K562 (cell line): ENCODE data around the gene CHRNB1. TPM values are rescaled to one million over a fixed set of nuclear protein-coding genes. Genes with fewer than 3 reads are reported as not detected.

ENCODE experiments used
- FOSL1 ChIP-seq: fragments of 200-800 bp; sonication (Bioruptor generic); conservative IDR thresholded peaks from 2 replicates; pipeline ENCODE4 v1.6.1; 2016; ENCODE audit warnings: missing genetic modification characterization, missing compliant biosample characterization
- HDAC8 ChIP-seq: fragments of 450-650 bp; IDR thresholded peaks from 2 replicates; pipeline ENCODE4 v1.6.1; 2016; ENCODE audit warnings: mild to moderate bottlenecking, missing genetic modification characterization, moderate library complexity, missing compliant biosample characterization
- JUNB ChIP-seq: fragments of 450-650 bp; formaldehyde crosslinking; conservative IDR thresholded peaks from 2 replicates; pipeline ENCODE4 v1.4.0; 2020; ENCODE audit warnings: mild to moderate bottlenecking
- MBD2 ChIP-seq: sonication (generic); IDR thresholded peaks from 2 replicates; pipeline ENCODE4 v1.6.1; 2016; ENCODE audit warnings: low read depth, borderline replicate concordance
- RBM34 ChIP-seq: fragments of 200-400 bp; formaldehyde crosslinking; IDR thresholded peaks from 2 replicates; pipeline ENCODE4 v1.6.1; 2018; ENCODE audit warnings: low read length, borderline replicate concordance; ENCODE audit not compliant: insufficient read depth
- SNRNP70 ChIP-seq: fragments of 200-400 bp; formaldehyde crosslinking; optimal IDR thresholded peaks from 2 replicates; pipeline ENCODE3; 2017; ENCODE audit warnings: low read depth, low read length
- TBL1XR1 ChIP-seq, 2 experiments: IDR thresholded peaks; 2 replicates each; pipeline ENCODE4 v1.6.1; 2012; ENCODE audit warnings: improper control_type of control experiment in 2 of 2, low read length in 2 of 2, mild to moderate bottlenecking in 1 of 2
- YBX1 ChIP-seq: fragments of 450-650 bp; IDR thresholded peaks from 2 replicates; pipeline ENCODE4 v1.7.1; 2016; ENCODE audit warnings: mild to moderate bottlenecking
- polyA plus RNA-seq, 8 experiments: library from polyadenylated mRNA; depleted of rRNA in 4 of 8; stranded (reverse) in 5 of 8; unstranded in 3 of 8; fragments of >200 nt; fragmentation: Nextera tagmentation in 2 of 8; fragmentation: Illumina TruSeq in 1 of 8; extraction: Ambion mirVana in 2 of 8; extraction: Trizol in 1 of 8; gene quantifications; 2 replicates each; pipeline versions ENCODE4 v1.2.1 to v1.2.3, GENCODE V29; 2011 to 2014; ENCODE audit warnings: inconsistent platforms in 1 of 8, missing spikeins in 1 of 8
- total RNA-seq, 7 experiments: library from RNA; depleted of rRNA in 6 of 7; stranded (reverse); fragments of >200 nt in 6 of 7; fragmentation: Illumina TruSeq in 2 of 7; extraction: Trizol in 2 of 7; gene quantifications; 2 replicates each; pipeline versions ENCODE4 v1.2.1 to v1.2.3, GENCODE V29; 2011 to 2021; ENCODE audit warnings: low replicate concordance in 1 of 7
- TF ChIP-seq, protein P1 (sequence below): sonication (generic); formaldehyde crosslinking; IDR thresholded peaks from 2 replicates; pipeline ENCODE4 v1.8.1; 2023; ENCODE audit warnings: mild to moderate bottlenecking, missing genetic modification reagents
- TF ChIP-seq, protein P2 (sequence below): fragments of 250-450 bp; sonication (Bioruptor Pico); IDR thresholded peaks from 2 replicates; pipeline ENCODE4 v1.8.0; 2022; ENCODE audit warnings: inconsistent platforms
- TF ChIP-seq, protein P3 (sequence below): sonication (generic); formaldehyde crosslinking; IDR thresholded peaks from 2 replicates; pipeline ENCODE4 v1.8.0; 2023; ENCODE audit warnings: mild to moderate bottlenecking, missing genetic modification reagents
- TF ChIP-seq, protein P4 (sequence below): fragments of 450-650 bp; formaldehyde crosslinking; conservative IDR thresholded peaks from 2 replicates; pipeline ENCODE4 v1.4.0; 2022; ENCODE audit warnings: mild to moderate bottlenecking, missing genetic modification characterization
- TF ChIP-seq, protein P5 (sequence below): sonication (generic); formaldehyde crosslinking; IDR thresholded peaks from 2 replicates; pipeline ENCODE4 v1.8.0; 2022; ENCODE audit warnings: mild to moderate bottlenecking, missing genetic modification reagents

The CHRNB1 gene
- total and polyA plus RNA-seq, 9 of the 15 experiments (the other 6 are each of a cell fraction or from before 2014, with no cell fraction given), result 4.7 to 12.3 (median 6.8) TPM

DNA sequence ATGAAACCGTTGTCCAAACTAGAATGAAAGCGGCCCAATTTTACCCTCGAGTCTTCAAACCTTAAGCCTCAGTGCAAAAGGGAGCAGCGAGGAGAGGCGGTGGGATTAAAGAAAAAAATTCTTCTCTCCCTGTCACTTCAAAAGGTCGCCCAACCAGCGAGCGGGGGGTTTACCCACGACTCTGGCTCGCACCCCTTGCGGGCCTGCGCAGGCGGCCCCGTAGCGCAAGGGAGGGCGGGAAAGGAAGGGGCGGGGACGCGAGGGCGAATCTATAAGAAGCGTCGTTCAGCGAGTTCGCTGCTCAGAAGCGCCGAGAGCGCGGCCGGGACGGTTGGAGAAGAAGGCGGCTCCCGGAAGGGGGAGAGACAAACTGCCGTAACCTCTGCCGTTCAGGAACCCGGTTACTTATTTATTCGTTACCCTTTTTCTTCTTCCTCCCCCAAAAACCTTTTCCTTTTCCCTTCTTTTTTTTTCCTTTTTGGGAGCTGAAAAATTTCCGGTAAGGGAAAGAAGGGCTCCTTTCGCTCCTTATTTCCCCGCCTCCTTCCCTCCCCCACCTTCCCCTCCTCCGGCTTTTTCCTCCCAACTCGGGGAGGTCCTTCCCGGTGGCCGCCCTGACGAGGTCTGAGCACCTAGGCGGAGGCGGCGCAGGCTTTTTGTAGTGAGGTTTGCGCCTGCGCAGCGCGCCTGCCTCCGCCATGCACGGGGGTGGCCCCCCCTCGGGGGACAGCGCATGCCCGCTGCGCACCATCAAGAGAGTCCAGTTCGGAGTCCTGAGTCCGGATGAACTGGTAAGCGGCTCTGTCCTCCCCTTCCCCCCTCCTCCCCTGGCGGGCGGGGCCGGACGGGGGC is 39.4 kb downstream of the CHRNB1 start, which contains the start of gene POLR2A (continued):
- TF ChIP-seq, protein P1, sequence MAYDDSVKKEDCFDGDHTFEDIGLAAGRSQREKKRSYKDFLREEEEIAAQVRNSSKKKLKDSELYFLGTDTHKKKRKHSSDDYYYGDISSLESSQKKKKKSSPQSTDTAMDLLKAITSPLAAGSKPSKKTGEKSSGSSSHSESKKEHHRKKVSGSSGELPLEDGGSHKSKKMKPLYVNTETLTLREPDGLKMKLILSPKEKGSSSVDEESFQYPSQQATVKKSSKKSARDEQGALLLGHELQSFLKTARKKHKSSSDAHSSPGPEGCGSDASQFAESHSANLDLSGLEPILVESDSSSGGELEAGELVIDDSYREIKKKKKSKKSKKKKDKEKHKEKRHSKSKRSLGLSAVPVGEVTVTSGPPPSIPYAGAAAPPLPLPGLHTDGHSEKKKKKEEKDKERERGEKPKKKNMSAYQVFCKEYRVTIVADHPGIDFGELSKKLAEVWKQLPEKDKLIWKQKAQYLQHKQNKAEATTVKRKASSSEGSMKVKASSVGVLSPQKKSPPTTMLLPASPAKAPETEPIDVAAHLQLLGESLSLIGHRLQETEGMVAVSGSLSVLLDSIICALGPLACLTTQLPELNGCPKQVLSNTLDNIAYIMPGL (CRISPR knock-in tag), result peak; percentile 29; the same call in 1 of the 2 replicates
- TF ChIP-seq SNRNP70 (no peak), RBM34 (no peak), HDAC8 (tag) (no peak), TBL1XR1 (IDR thresholded peaks at IDR 0.05; ENCODE audit: low read length in 2 of 2) (peak in 1 of 2 experiments; percentile 74; a peak in 1 of 4 replicates), JUNB (no peak), FOSL1 (tag) (peak; percentile 18; the same call in 1 of the 2 replicates), YBX1 (no peak), MBD2 (peak; percentile 90)
- TF ChIP-seq, protein P2, sequence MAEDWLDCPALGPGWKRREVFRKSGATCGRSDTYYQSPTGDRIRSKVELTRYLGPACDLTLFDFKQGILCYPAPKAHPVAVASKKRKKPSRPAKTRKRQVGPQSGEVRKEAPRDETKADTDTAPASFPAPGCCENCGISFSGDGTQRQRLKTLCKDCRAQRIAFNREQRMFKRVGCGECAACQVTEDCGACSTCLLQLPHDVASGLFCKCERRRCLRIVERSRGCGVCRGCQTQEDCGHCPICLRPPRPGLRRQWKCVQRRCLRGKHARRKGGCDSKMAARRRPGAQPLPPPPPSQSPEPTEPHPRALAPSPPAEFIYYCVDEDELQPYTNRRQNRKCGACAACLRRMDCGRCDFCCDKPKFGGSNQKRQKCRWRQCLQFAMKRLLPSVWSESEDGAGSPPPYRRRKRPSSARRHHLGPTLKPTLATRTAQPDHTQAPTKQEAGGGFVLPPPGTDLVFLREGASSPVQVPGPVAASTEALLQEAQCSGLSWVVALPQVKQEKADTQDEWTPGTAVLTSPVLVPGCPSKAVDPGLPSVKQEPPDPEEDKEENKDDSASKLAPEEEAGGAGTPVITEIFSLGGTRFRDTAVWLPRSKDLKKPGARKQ (CRISPR knock-in tag), result no peak
- TF ChIP-seq, protein P3, sequence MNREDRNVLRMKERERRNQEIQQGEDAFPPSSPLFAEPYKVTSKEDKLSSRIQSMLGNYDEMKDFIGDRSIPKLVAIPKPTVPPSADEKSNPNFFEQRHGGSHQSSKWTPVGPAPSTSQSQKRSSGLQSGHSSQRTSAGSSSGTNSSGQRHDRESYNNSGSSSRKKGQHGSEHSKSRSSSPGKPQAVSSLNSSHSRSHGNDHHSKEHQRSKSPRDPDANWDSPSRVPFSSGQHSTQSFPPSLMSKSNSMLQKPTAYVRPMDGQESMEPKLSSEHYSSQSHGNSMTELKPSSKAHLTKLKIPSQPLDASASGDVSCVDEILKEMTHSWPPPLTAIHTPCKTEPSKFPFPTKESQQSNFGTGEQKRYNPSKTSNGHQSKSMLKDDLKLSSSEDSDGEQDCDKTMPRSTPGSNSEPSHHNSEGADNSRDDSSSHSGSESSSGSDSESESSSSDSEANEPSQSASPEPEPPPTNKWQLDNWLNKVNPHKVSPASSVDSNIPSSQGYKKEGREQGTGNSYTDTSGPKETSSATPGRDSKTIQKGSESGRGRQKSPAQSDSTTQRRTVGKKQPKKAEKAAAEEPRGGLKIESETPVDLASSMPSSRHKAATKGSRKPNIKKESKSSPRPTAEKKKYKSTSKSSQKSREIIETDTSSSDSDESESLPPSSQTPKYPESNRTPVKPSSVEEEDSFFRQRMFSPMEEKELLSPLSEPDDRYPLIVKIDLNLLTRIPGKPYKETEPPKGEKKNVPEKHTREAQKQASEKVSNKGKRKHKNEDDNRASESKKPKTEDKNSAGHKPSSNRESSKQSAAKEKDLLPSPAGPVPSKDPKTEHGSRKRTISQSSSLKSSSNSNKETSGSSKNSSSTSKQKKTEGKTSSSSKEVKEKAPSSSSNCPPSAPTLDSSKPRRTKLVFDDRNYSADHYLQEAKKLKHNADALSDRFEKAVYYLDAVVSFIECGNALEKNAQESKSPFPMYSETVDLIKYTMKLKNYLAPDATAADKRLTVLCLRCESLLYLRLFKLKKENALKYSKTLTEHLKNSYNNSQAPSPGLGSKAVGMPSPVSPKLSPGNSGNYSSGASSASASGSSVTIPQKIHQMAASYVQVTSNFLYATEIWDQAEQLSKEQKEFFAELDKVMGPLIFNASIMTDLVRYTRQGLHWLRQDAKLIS (CRISPR knock-in tag), result peak; percentile 92
- TF ChIP-seq, protein P4, sequence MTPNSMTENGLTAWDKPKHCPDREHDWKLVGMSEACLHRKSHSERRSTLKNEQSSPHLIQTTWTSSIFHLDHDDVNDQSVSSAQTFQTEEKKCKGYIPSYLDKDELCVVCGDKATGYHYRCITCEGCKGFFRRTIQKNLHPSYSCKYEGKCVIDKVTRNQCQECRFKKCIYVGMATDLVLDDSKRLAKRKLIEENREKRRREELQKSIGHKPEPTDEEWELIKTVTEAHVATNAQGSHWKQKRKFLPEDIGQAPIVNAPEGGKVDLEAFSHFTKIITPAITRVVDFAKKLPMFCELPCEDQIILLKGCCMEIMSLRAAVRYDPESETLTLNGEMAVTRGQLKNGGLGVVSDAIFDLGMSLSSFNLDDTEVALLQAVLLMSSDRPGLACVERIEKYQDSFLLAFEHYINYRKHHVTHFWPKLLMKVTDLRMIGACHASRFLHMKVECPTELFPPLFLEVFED (CRISPR knock-in tag), result peak; percentile 97
- TF ChIP-seq, protein P5, sequence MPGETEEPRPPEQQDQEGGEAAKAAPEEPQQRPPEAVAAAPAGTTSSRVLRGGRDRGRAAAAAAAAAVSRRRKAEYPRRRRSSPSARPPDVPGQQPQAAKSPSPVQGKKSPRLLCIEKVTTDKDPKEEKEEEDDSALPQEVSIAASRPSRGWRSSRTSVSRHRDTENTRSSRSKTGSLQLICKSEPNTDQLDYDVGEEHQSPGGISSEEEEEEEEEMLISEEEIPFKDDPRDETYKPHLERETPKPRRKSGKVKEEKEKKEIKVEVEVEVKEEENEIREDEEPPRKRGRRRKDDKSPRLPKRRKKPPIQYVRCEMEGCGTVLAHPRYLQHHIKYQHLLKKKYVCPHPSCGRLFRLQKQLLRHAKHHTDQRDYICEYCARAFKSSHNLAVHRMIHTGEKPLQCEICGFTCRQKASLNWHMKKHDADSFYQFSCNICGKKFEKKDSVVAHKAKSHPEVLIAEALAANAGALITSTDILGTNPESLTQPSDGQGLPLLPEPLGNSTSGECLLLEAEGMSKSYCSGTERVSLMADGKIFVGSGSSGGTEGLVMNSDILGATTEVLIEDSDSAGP (CRISPR knock-in tag), result no peak
